SH-SY5Y (cell line): ENCODE data around the gene GPR176.

Source experiments
- GATA2 ChIP-seq: IDR thresholded peaks from 2 replicates; pipeline ENCODE4 v1.6.1; 2011; ENCODE audit warnings: mild to moderate bottlenecking, low read depth, low read length
- GATA3 ChIP-seq: IDR thresholded peaks from 2 replicates; pipeline ENCODE4 v1.6.1; 2011; ENCODE audit warnings: low read depth, mild to moderate bottlenecking, low read length, moderate library complexity

DNA sequence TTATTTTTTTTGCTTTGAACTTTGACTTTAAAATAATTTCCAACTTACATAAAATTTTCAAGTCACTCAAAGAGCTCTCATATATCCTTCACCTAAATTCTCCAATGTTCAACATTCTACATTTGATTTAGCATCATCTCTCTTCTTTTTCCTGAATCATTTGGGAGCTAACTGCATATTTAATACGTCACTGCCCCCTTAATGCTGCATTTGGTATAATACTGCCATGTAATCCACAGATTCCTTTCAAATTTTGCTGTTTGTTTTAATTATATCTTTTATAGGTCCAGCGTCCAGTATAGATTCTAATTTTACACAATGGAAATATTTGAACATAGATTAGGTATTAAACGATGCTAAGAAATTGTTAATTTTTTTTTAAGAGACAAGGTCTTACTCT lies 11.5 kb upstream of the GPR176 start:
- TF ChIP-seq GATA2 (no peak), GATA3 (no peak)
